Keratinocyte (primary cell): Measurements from ENCODE around the gene TNFRSF11A. TPM values are rescaled to one million over a fixed set of nuclear protein-coding genes. Genes with fewer than 3 reads are reported as not detected.

ENCODE experiments used
- DNase-seq: peaks from one replicate; pipeline ENCODE4 v3.0.0-alpha.2; 2011; ENCODE audit warnings: low read depth, missing footprints, low spot score
- FAIRE-seq: peaks from 2 replicates; lab custom pipeline; 2011; peaks lifted over from hg19 to GRCh38; lab: Jason Lieb, UNC
- H2AFZ ChIP-seq: 2 replicates; pipeline ENCODE4 v1.6.0; 2012; ENCODE audit warnings: low read length, control low read depth, inconsistent platforms; ENCODE audit not compliant: control insufficient read depth
- H3K27ac ChIP-seq: 2 replicates; pipeline ENCODE4 v1.5.1; 2011; ENCODE audit warnings: low read length; ENCODE audit not compliant: control insufficient read depth, insufficient read depth
- H3K27me3 ChIP-seq: 3 replicates; pipeline ENCODE4 v1.6.0; 2011; ENCODE audit warnings: low read length; ENCODE audit not compliant: control insufficient read depth, insufficient read depth; ENCODE audit errors: extremely low read depth
- H3K36me3 ChIP-seq, 2 experiments: 2 replicates in 1 of 2; 3 replicates in 1 of 2; pipeline ENCODE4 v1.5.1; 2011; ENCODE audit warnings: low read length in 2 of 2, mild to moderate bottlenecking in 1 of 2; ENCODE audit not compliant: control insufficient read depth in 2 of 2, insufficient read depth in 2 of 2; ENCODE audit errors: extremely low read depth in 1 of 2
- H3K4me1 ChIP-seq: 3 replicates; pipeline ENCODE4 v1.5.1; 2011; ENCODE audit warnings: low read length; ENCODE audit not compliant: control insufficient read depth, insufficient read depth; ENCODE audit errors: extremely low read depth
- H3K4me2 ChIP-seq: 3 replicates; pipeline ENCODE4 v1.6.0; 2011; ENCODE audit warnings: low read depth, low read length; ENCODE audit not compliant: control insufficient read depth, insufficient read depth; ENCODE audit errors: extremely low read depth
- H3K4me3 ChIP-seq, 3 experiments: fragments of 200-600 bp in 1 of 3; sonication (generic) in 1 of 3; 2 replicates in 2 of 3; 3 replicates in 1 of 3; pipeline ENCODE4 v1.5.1; 2011 to 2016; ENCODE audit warnings: low read length in 3 of 3, mild to moderate bottlenecking in 3 of 3, control low read depth in 2 of 3, inconsistent platforms in 1 of 3, low read depth in 1 of 3, mixed read lengths in 1 of 3, mixed run types in 1 of 3, moderate library complexity in 1 of 3; ENCODE audit not compliant: control insufficient read depth in 2 of 3, insufficient read depth in 2 of 3; ENCODE audit errors: extremely low read depth in 1 of 3
- H3K79me2 ChIP-seq: 2 replicates; pipeline ENCODE4 v1.6.0; 2012; ENCODE audit warnings: low read length; ENCODE audit not compliant: control insufficient read depth, insufficient read depth
- H3K9ac ChIP-seq: 3 replicates; pipeline ENCODE4 v1.6.0; 2011; ENCODE audit warnings: low read length; ENCODE audit not compliant: control insufficient read depth, insufficient read depth; ENCODE audit errors: extremely low read depth
- H3K9me1 ChIP-seq: 3 replicates; pipeline ENCODE4 v1.6.0; 2011; ENCODE audit warnings: low read length; ENCODE audit not compliant: control insufficient read depth, insufficient read depth; ENCODE audit errors: extremely low read depth
- H3K9me3 ChIP-seq: 2 replicates; pipeline ENCODE4 v1.5.1; 2012; ENCODE audit warnings: low read depth, low read length; ENCODE audit not compliant: control insufficient read depth
- H4K20me1 ChIP-seq: 3 replicates; pipeline ENCODE4 v1.6.0; 2011; ENCODE audit warnings: low read length; ENCODE audit not compliant: control insufficient read depth, insufficient read depth; ENCODE audit errors: extremely low read depth
- CTCF ChIP-seq, 3 experiments: IDR thresholded peaks in 1 of 3; conservative IDR thresholded peaks in 1 of 3; optimal IDR thresholded peaks in 1 of 3; 2 replicates in 2 of 3; 3 replicates in 1 of 3; pipeline versions ENCODE3 to v1.5.1; 2011; ENCODE audit warnings: low read length in 3 of 3, mild to moderate bottlenecking in 3 of 3, moderate library complexity in 2 of 3, control low read depth in 1 of 3, inconsistent platforms in 1 of 3; ENCODE audit not compliant: insufficient read depth in 2 of 3; ENCODE audit errors: extremely low read depth in 1 of 3
- EZH2 ChIP-seq: IDR thresholded peaks from one replicate; pipeline ENCODE4 v1.6.1; 2012; ENCODE audit warnings: inconsistent platforms, mild to moderate bottlenecking, low read length, moderate library complexity
- dilution Hi-C: fragments of 300-500 bp; cut with MboI; formaldehyde crosslinking; loops from one replicate; pipeline ENCODE4 v1.7.0; 2020; ENCODE audit warnings: low sequenced_read_pairs; ENCODE audit not compliant: extremely low pct_ligation_motif_present
- polyA plus RNA-seq, 5 experiments: library from polyadenylated mRNA; depleted of rRNA in 3 of 5; stranded (reverse) in 3 of 5; stranded (forward) in 1 of 5; unstranded in 1 of 5; fragments of >200 nt; gene quantifications; 1 replicate in 1 of 5; 2 replicates in 3 of 5; 3 replicates in 1 of 5; pipeline versions ENCODE4 v1.2.1 to v1.2.3, GENCODE V29; 2011 to 2012; ENCODE audit warnings: missing spikeins in 2 of 5, low read depth in 1 of 5, low replicate concordance in 1 of 5

TNFRSF11A gene
- polyA plus RNA-seq, 1 donor (not counting 4 experiments of a cell fraction or from before 2014, with no cell fraction given): 0.51 TPM

GRCh38 chr18:62365420-62365819 lies 40.3 kb downstream of the TNFRSF11A start:
- FAIRE-seq (no peak), DNase-seq (no peak)
- no peaks in the 10 kb centered on the region for H3K36me3 ChIP-seq
- H3K9me1 ChIP-seq: no peaks in the 10 kb centered on the region
- no peaks in the 10 kb centered on the region for H3K4me1 ChIP-seq
- no peaks in the 10 kb centered on the region for H3K9me3 ChIP-seq
- H3K79me2 ChIP-seq: no peaks in the 10 kb centered on the region
- no peak for TF ChIP-seq CTCF (optimal IDR thresholded peaks at IDR 0.05 in 1 of 3, IDR thresholded peaks at IDR 0.05 in 1 of 3, conservative IDR thresholded peaks at IDR 0.05 in 1 of 3; ENCODE audit: extremely low read depth in 1 of 3, insufficient read depth in 2 of 3, low read length in 3 of 3)
- TF ChIP-seq EZH2: no peak
- H4K20me1 ChIP-seq: no peaks in the 10 kb centered on the region
- dilution Hi-C loops: no loop called here
- no peak overlapping the region for H2AFZ ChIP-seq
- H3K27ac ChIP-seq: no peak overlapping the region
- H3K4me2 ChIP-seq: no peak overlapping the region
- H3K27me3 ChIP-seq: peaks cover 3% of the 10 kb centered on the region
- no peak overlapping the region for H3K4me3 ChIP-seq
- no peak overlapping the region for H3K9ac ChIP-seq

GRCh38 chr18:62366992-62367391 lies 41.9 kb downstream of the TNFRSF11A start:
- Histone ChIP-seq H3K9me1 (no peaks in the 10 kb centered on the region), H3K79me2 (no peaks in the 10 kb centered on the region), H3K27ac (no peak overlapping the region), H2AFZ (no peak overlapping the region), H3K9ac (no peak overlapping the region), H3K4me1 (no peaks in the 10 kb centered on the region), H3K4me3 (no peak overlapping the region), H3K27me3 (peaks cover 3% of the 10 kb centered on the region), H3K4me2 (no peak overlapping the region), H4K20me1 (no peaks in the 10 kb centered on the region), H3K9me3 (no peaks in the 10 kb centered on the region), H3K36me3 (no peaks in the 10 kb centered on the region)
- dilution Hi-C loops: no loop called here
- TF ChIP-seq CTCF (optimal IDR thresholded peaks at IDR 0.05 in 1 of 3, IDR thresholded peaks at IDR 0.05 in 1 of 3, conservative IDR thresholded peaks at IDR 0.05 in 1 of 3; ENCODE audit: extremely low read depth in 1 of 3, insufficient read depth in 2 of 3, low read length in 3 of 3): no peak
- TF ChIP-seq EZH2: no peak
- DNase-seq: no peak
- no peak for FAIRE-seq
